HuH-7 (cell line): Measurements from ENCODE around the gene ICAM5.
"Not testable (repeated sequence)": the region's sequence is repeated elsewhere in the genome, so short reads cannot be mapped to it uniquely, and the experiment has no call there.

Experiments
- DNase-seq: peaks from one replicate; pipeline ENCODE4 v3.0.0; 2011; ENCODE audit warnings: low spot score

The ICAM5 gene

DNA sequence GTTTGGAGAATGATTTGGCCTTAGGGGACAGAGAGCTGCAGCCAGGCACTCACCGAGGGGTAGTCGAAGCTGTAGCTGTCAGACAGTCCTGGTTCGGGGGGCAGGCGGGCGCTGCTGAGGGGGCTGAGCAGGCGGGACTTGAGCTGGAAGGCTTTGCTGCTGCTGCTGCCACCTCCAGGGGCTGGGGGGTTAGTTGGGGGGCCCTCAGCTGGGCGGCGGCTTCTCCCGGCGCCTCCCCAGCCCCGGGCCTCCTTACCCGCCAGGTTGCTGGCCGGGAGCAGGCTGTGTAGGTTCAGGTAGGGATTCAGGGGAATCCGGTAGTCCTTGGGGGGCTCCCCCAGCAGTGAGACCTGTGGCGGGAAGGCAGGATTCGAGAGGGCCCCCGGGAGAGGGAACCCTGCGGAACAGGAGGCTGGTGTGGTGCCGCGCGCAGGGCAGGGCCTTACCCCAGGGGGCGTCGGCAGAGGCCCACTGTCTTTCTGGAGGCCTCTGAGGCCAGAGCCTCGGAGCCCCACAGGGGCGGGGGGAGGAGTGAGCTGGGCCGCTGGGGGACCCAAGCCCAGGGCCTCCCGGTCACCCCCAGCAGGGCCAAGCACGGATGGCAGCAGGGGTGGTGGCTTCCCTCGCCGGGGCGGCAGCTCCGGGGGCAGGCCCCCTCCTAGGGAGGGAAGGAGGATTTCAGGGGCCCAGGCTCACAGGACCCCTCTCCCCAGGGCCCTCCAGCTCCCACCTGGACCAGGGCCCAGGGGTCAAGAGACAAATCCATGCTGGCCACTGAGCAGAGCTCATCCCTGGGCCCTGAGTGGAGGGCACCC, 31.1 kb downstream of the ICAM5 start:
- no peak for DNase-seq

- no peak for DNase-seq
Observed at GRCh38 chr19:10321417-10321797, 31.7 kb downstream of the ICAM5 start.

DNA sequence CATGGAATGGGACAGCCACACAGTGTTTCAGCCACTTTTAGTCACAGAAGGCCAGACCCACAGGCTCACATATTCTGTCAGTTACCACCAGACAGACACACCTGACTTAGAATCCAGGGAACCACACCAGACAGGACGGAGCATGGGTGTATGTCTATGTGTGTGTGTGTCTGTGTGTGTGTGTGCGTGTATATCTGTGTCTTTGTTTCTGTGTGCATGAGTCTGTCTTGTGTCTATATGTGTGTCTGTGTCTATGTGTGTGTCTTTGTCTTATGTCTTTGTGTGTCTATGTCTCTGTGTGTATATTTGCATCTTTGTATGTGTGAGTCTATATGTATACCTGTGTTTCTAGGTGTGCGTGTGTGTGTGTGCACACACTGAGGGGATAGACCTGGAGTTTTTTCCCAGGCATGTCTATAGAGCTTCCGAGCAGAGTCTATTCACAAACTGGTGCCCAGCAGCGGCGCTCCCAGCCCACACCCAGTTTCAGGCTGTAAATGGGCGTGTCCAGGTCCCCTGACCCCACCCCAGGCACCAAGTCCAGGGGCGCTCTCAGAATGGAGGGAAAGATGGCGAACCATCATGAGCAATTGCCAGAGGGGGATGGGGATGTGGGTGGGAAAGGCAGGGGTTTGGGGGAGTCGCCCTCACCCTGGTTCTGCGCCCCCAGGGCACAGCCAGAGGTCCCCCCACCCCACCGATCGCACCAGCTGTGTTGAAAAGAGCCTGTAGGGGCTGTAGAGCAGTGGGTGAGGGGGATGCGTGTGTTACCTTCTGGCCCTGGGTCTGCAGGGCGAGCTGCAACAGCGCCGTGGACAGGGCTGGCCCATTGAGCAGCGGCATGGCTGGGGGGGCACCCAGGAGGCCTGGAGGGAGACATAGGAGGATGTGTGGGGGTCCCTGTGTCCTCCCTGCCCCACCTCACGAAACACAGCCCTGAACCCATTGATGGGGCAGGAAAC, 32.4 kb downstream of the ICAM5 start:
- no peak for DNase-seq

- DNase-seq = no peak
Observed at GRCh38 chr19:10325732-10326131, 36.0 kb downstream of the ICAM5 start.

DNA sequence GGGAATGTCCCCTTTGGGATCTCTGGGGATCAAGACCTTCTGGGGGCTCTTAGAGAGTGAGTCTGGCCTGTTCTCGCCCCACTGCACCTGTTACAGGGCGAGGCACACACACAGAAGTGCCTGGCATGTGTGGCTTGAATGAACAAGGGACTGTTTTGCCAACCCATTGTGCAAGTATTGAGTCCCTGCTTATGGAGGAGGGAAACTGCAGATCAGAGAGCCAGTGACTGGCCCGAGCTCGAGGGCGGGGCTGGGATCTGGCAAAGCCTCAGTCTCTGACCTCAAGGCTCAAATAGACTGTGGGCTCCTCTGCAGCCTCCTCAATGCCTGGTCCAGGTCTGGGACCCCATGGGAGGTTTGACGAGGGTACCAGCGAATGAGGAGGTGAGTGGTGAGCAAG, 38.0 kb downstream of the ICAM5 start:
- DNase-seq = no peak

DNA sequence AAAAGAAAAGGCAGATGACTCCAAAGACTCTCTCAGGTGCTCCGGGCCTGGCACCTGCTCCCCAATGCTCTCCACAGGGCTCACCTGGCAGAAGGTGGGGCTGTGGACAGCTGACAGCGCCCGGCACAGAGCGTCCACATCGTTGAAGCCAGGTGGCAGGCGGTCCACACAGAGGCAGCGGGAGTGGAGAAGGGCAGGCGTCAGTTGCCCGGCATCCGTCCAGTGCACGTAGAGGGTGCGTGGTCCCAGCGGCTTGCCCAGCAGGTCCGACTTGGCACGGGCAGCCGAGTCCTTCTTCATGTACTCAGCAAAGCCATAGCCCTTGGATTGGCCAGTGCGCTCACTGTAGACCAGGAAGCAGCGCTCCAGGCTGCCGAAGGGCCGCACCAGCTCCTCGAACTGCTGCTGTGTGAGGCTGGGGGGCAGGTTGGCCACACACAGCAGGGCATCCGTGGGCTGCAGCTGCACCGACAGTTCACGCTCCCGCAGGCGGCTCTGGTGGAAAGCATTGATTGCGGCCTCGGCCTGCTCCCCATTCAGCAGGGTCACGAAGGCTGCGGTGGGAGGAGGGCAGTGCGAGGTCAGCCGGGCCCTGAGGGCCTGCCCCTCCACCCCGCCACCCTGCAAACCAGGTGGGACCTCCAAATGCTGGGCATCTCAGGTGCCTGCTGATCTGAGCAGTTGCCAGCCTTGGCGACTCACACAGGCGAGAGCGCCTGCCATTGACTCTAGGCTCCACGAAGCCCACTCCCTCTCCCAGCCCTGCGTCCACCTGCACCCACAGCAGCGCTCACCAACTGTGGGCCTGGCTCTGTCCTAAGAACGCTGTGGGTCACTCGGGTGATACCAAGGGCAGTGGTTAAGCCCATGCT, 39.0 kb downstream of the ICAM5 start:
- DNase-seq = no peak

- DNase-seq = no peak
Observed at GRCh38 chr19:10329555-10329954, 39.8 kb downstream of the ICAM5 start.

DNA sequence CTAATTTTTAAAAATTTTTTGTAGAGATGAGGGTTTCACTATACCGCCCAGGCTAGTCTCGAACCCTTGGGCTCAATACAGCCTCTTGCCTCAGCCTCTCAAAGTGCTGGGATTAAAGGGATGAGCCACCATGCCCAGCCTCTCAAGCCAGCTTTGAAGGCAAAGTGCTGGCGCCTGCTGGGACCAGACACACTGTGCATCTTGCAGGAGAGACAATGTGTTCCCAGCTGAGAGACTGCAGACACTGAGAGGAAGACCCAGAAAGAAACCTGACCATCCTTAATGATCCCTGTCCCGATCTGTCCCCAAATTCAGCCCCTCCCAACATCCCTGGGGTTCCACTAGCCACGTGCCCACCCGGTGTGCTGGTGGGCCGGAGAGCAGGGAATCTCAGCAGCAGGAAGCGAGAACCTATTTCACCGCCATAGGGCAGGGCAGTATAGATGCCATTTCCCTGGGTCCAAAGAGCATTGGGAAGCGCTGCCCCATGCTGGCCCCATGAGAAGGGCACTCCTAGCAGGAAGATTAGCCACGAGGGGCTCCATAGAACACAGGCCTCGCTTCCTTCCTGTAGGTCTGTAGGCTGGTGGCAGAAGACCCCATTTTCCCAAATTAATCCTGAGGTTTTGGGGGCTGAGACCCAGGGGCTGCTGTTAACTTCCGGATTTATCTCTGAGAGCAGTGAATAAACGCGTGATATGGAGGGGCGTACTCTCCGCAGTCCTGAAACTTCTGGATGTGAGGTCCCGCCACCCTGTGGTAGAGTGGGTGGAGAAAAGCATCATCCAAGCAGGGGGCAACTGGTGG, 42.6 kb downstream of the ICAM5 start:
- no peak for DNase-seq

GRCh38 chr19:10332965-10333757, 43.4 kb downstream of the ICAM5 start, which contains the start of gene RAVER1:
Gene RAVER1, minus strand, starts transcription at chr19:10333529. Its CDS starts 22 bp downstream, at chr19:10333507.
- peak; percentile 96 for DNase-seq

DNA sequence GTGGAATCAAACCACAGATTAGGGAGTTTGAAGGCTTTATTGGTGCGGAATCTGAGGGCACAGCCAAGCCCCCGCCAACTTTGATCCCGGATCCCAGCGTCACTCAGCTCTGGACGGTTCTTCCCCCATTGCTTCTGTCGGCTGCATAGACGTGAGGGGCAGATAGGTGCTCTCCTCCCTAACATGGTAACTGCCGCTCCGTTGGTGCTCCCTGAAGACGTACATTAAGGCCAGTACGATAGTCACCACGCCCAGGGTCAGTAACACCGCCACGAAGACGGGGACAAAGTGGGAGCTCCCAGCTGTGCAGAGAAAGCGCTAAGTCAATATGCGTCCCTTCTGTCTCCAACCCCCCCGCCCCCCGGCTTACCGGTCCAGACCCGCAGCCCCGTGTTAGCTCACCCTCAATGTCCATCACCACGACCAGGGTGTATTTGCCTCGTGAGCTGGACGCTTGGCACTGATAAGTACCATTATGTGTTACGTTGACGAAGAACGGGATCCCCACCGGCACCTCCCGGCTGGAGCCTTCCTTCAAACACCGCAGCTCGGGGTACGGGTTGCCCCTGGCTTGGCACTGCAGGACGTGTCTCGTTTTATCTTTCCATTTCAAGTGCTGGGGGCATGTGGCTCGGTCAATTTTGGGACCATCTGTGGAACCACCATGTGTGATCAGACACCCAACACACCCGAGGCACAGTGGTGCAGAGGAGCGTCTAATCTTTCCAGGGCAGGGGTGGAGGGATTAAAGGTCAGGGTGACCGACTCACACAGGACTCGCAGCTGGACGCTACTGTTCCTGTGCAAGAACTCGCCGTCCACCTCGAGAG, 44.2 kb downstream of the ICAM5 start:
- DNase-seq = no peak

- peak; percentile 85 for DNase-seq
Observed at GRCh38 chr19:10334588-10335351, 45.0 kb downstream of the ICAM5 start.

GRCh38 chr19:10335352-10335985, 45.7 kb downstream of the ICAM5 start:
- DNase-seq = no peak

- DNase-seq = not testable (repeated sequence)
Observed at GRCh38 chr19:10336725-10337124, 47.0 kb downstream of the ICAM5 start.

GRCh38 chr19:10338940-10339339, 49.2 kb downstream of the ICAM5 start:
- no peak for DNase-seq

- DNase-seq = no peak
Observed at GRCh38 chr19:10339380-10339960, 49.7 kb downstream of the ICAM5 start, which contains the start of gene ICAM3. Gene ICAM3, minus strand, starts transcription at chr19:10339624. Its CDS starts 10 bp downstream, at chr19:10339614.

DNA sequence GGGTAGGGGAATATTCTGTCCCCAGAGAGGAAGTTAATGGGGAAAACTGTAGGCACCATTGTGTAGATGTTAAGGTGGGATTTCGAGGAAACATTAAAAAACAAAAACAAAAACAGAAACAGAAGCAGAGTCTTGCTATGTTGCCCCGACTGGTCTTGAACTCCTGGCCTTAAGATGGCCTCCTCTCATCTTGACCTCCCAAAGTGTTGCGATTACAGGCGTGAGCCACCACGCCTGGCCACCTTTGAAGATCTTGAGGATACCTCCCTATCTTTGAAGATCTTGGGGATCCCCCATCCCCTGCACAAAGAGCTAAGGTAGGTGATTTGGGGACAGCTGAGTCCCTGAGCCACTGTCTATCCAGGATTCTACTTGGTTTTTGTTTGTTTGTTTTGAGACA, 50.2 kb downstream of the ICAM5 start:
- DNase-seq = no peak

DNA sequence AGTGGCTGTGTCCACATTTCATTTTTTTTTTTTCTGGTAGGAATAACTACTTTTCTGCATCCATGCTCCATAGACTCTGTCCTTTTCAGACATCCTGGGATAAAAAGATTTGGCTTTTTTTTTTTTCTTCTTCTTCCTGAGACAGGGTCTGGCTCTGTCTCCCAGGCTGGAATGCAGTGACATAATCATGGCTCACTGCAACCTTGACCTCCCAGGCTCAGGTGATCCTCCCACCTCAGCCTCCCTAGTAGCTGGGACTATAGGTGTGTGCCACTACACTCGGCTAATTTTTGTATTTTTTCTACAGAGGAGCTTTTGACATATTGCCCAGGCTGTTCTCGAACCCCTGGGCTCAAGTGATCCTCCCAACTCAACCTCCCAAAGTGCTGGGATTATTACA, 53.7 kb downstream of the ICAM5 start:
- no peak for DNase-seq

DNA sequence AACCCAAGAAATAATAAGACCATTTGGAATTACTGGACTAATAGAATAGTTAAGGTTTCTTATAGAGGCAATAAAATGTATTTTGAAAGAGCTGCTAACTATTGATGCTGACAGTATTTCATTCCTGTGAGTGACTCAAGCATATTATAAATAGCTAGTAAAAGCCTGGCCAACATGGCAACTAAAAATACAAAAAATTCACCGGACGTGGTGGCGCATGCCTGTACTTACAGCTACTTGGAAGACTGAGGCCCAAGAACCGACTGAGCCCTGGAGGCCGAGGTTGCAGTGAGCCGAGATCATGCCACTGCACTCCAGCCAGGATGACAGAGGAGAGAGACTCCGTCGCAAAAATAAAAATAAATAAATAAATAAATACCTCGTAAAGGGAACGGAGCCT, 55.0 kb downstream of the ICAM5 start:
- no peak for DNase-seq
